HK-2 (cell line): ENCODE measurements around the gene NEGR1.

Experiments used
- DNase-seq: peaks from one replicate; pipeline ENCODE4 v3.0.0-alpha.2; 2018; ENCODE audit not compliant: unreplicated experiment

The NEGR1 gene

DNA sequence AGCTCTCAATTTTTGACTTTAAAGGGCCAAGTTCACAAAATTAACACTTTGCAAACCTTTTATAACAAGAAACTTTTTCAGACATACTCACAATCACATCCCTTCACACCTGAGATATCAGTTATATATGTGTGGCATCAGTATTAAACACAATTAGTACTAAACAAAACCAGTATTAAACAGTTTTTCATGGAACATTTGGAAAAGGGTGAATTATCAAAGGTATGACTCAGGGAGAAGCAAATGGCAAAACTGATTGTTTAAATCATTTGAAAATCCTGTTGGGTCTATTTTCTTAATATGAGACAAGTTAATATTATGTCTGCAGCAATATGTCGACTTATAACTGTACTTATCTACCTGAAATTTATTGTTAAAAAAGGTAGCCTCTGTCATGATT is 587.3 kb downstream of the NEGR1 start:
- DNase-seq: no peak

DNA sequence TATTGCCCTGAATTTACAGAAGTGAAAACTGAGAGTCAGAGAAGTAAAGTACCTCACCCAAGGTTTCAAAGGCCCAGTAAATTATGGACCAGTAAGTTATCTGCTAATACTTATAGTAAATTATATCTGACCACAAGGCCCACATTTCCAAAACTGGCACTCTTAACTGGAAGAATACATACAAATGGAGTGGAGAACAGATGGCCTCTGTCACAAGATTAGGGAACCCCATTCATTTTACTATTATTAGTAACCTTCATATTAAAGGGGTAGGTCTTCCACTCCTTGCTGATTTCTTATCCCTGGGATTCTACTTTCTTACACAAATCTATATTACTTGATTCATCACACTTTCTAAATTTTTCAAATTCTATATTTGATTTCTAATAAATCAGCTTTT is 588.8 kb downstream of the NEGR1 start:
- no peak for DNase-seq

GRCh38 chr1:71689635-71690034 is 592.7 kb downstream of the NEGR1 start:
- no peak for DNase-seq

DNA sequence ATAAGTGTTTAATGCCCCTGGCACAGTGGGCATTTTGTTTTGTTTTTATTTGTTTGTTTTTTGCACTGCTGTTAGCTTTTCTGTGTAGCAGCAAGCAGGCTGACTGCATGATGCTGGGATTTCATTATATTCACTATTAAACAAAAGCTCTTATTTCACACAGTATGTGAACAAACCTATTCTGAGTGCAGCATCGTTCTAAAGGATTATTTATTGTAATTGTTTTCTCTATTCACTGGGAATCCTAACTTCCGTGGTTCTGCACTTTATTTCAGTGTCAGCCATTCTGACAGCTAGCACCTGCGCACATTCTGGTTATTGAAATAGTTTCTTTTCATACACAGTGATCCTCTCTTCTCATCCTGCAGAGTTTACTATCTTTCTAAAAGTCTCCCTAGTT is 595.0 kb downstream of the NEGR1 start:
- no peak for DNase-seq

GRCh38 chr1:71676979-71677925 is 605.1 kb downstream of the NEGR1 start:
- DNase-seq: no peak

DNA sequence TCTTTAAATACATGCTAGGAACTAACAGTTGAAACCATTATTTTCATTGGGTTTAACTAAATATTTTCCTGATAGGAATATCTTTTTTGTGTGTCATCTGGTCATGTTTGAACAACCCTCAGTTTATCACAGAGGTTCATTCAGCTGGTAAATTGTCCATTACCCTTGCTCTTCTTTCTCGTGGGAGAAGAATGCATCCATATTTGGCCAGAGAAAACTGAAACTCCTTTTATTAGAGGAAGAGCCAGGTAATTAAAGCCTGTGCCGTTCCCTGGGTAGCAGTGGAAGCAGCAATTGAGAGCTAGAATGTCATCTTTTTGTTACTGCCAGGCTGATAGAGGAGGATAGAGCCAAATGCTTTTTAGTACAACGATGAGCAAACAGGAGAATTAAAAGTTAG is 614.3 kb downstream of the NEGR1 start:
- DNase-seq: no peak

DNA sequence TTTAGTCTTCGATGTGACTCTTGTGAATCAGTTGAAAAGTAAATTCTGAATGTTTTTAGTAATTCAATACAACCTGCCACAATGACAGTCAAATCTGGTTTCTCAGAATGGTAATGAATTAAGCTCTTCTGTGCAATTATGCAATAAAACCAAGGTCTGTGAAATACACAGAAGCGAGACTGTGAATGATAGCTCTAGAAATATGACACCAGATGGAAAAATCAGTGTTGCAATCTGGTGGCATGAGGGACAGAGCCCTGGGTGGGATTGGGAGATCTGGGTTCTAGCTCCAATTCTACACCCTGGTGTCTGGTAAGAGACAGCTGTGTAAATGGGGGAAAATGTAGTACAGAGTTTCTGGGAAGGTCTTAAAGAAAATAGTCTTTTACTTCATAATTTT is 615.1 kb downstream of the NEGR1 start:
- no peak for DNase-seq

- no peak for DNase-seq
Observed at GRCh38 chr1:71666609-71667008, 615.7 kb downstream of the NEGR1 start.

GRCh38 chr1:71660411-71660810 is 621.9 kb downstream of the NEGR1 start:
- no peak for DNase-seq

DNA sequence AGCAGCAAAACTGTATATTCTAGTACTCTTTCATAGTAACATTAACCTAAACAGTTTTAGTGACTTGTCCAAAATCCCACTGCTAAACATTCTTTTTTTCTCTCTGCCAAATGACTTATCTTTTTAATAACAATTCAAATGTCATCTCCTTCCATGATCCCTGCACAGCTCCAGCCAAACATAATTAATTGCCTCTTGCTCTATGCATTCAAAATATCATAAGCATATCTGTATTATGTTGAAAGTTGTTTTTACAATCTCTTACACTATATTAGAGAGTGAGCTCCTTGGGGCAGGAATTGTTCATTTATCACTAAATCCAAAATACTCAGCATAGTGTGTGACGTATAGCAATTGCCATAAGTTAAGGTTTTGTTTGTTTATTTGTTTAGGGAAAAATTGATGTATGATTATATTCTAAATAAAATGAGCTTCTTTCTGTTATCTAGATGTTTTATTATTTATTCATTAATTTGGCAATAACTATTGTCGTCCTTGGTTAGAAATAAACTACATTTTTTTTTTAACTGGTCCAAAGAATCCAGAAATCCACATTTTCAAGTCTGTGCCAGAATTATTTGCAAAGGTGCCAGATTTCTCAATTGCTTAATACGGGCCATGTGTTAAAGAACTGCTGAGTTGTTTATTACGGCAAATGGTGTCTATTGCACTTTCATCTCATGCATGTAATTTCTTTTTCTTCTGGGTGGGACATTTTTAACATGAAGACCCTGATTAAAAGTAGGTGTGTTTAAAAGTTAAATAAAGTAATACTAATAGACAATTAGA is 624.3 kb downstream of the NEGR1 start:
- DNase-seq: no peak

GRCh38 chr1:71656902-71657301 is 625.4 kb downstream of the NEGR1 start:
- no peak for DNase-seq

GRCh38 chr1:71655604-71656003 is 626.7 kb downstream of the NEGR1 start:
- no peak for DNase-seq

DNA sequence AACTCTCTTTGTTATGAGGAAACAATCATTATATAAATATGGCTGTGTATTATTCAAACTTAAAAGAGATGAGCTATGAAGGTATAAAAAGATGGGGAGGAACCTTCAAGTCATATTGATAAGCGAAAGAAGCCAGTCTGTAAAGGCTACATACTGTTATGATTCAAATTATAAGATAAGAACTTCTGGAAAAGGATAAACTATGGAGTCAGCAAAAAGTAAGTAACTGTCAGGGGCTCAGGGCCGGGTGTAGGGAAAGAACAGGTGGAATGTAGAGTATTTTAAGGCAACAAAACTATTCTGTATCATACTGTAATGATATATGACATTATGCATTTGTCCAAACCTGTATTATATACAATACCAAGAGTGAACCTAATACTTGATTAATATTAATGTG is 628.4 kb downstream of the NEGR1 start:
- no peak for DNase-seq

- DNase-seq: no peak
Observed at GRCh38 chr1:71651214-71651613, 631.1 kb downstream of the NEGR1 start.

DNA sequence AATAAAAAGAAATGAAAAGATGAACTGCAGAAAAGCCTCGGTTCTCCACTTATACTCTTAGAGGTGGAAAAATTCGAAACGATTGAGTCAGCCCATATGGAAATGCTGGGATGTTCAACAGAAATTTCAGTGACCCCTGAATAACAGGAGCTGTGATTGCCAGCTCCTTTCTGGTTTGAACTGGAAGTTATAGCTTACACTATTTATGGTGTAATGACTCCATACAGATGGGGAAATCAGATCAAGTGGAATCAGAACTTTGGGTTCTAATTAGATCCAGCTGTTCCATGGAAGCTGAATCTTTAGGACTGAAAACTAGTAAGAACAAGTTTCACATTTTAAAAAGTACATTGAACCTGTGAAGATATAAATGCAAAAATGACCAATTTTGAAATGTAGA is 632.2 kb downstream of the NEGR1 start:
- no peak for DNase-seq

- DNase-seq: no peak
Observed at GRCh38 chr1:71649608-71650007, 632.7 kb downstream of the NEGR1 start.

GRCh38 chr1:71647513-71648300 is 634.6 kb downstream of the NEGR1 start:
- DNase-seq: no peak

DNA sequence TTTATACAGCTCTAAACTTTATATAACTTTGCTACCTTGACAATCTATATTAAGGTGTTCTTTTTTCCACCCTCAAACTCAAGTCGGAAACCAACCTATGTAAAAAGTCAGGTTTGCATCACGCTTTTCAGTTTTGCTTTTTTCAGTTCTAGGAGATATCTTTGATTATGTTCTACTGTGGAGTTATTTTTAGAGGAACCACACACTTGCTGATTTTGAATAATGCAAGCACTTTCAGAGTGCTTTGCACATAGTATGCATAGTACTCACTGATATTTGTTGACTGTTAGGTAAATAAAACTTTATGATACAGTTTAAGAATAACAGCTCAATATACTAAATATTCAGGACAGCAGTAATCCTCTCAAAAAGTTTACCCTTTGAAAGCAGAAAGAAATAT is 637.3 kb downstream of the NEGR1 start:
- DNase-seq: no peak

DNA sequence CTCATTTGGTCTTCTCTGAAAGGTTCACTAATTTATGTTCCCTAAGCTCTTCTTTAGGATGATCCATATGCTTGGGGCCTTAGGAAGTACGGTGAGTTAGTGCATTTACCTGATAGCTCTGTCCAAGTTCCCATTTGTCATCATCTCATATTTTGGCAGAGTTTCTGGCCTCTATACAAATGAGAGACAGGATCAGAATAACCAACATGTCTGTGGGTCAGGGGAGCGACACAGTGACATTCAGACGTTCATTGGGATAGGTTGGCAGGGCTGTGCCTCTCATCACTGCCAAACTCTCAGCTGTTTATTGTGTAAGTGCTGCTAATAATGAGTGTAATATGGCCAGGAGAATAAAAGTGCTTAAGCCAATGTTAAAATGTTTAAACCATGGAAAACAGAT is 640.4 kb downstream of the NEGR1 start:
- DNase-seq: no peak

GRCh38 chr1:71640998-71641397 is 641.3 kb downstream of the NEGR1 start:
- DNase-seq: no peak

GRCh38 chr1:71640116-71640515 is 642.2 kb downstream of the NEGR1 start:
- DNase-seq: no peak

- no peak for DNase-seq
Observed at GRCh38 chr1:71638081-71638766, 644.1 kb downstream of the NEGR1 start.
